GM12878 (cell line): ENCODE measurements around the gene KCTD17.

ENCODE experiments used
- FOXM1 ChIP-seq: IDR thresholded peaks from 2 replicates; pipeline ENCODE4 v1.6.1; 2012; ENCODE audit warnings: low read depth, mild to moderate bottlenecking, inconsistent platforms, low read length, moderate library complexity
- POLR2A ChIP-seq: IDR thresholded peaks from 2 replicates; pipeline ENCODE4 v1.6.1; 2011; ENCODE audit warnings: low read depth, mild to moderate bottlenecking, low read length
- POLR2AphosphoS5 ChIP-seq: IDR thresholded peaks from 2 replicates; pipeline ENCODE4 v1.6.1; 2011; ENCODE audit warnings: mild to moderate bottlenecking, low read length, inconsistent platforms
- TARDBP ChIP-seq: IDR thresholded peaks from 2 replicates; pipeline ENCODE4 v1.6.1; 2016; ENCODE audit warnings: borderline replicate concordance
- TF ChIP-seq, protein P1 (sequence below): fragments of 150-350 bp; IDR thresholded peaks from 2 replicates; pipeline ENCODE4 v1.6.1; 2016; ENCODE audit warnings: low read depth, low read length
- TF ChIP-seq, protein P2 (sequence below), 3 experiments: IDR thresholded peaks in 2 of 3; conservative IDR thresholded peaks in 1 of 3; 2 replicates each; pipeline ENCODE4 v1.5.1; 2011; ENCODE audit warnings: low read depth in 3 of 3, low read length in 3 of 3, mild to moderate bottlenecking in 3 of 3, control low read depth in 2 of 3, moderate library complexity in 2 of 3, inconsistent platforms in 1 of 3, mixed read lengths in 1 of 3; ENCODE audit not compliant: control insufficient read depth in 2 of 3, insufficient read depth in 1 of 3; ENCODE audit errors: extremely low read depth in 1 of 3

DNA sequence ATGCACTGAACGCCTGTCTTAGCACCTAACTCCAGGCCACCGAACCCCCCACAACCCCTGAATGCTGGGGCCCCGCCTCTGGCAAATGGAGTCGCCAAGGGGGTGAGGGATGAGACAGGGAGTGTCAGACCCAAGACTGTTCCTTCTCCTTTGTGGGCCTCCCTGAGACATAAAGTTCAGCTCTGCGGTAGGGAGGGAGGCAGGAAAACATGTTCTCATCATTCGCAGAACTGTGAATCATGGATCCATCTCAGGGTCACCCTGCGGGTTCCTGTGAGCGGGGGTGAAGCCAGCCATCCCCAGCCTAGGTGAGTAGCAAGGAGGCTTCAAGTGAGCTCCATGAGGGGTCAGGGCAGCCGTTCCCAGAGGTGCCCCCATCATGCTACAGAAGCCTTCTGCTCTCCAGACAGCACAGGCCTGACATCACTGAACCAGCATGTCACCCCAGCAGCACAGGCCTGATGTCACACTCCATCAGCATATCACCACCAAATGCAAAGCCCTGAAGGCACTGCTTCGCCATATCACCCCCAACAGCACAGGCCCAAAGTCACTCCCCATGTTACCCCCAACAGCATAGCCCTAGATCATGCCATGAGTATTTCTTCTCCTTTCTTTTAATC is 30.8 kb downstream of the KCTD17 start:
- TF ChIP-seq, protein P1, sequence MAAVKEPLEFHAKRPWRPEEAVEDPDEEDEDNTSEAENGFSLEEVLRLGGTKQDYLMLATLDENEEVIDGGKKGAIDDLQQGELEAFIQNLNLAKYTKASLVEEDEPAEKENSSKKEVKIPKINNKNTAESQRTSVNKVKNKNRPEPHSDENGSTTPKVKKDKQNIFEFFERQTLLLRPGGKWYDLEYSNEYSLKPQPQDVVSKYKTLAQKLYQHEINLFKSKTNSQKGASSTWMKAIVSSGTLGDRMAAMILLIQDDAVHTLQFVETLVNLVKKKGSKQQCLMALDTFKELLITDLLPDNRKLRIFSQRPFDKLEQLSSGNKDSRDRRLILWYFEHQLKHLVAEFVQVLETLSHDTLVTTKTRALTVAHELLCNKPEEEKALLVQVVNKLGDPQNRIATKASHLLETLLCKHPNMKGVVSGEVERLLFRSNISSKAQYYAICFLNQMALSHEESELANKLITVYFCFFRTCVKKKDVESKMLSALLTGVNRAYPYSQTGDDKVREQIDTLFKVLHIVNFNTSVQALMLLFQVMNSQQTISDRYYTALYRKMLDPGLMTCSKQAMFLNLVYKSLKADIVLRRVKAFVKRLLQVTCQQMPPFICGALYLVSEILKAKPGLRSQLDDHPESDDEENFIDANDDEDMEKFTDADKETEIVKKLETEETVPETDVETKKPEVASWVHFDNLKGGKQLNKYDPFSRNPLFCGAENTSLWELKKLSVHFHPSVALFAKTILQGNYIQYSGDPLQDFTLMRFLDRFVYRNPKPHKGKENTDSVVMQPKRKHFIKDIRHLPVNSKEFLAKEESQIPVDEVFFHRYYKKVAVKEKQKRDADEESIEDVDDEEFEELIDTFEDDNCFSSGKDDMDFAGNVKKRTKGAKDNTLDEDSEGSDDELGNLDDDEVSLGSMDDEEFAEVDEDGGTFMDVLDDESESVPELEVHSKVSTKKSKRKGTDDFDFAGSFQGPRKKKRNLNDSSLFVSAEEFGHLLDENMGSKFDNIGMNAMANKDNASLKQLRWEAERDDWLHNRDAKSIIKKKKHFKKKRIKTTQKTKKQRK: no peak
- TF ChIP-seq POLR2A: no peak
- no peak for TF ChIP-seq TARDBP
- no peak for TF ChIP-seq FOXM1
- TF ChIP-seq, protein P2, sequence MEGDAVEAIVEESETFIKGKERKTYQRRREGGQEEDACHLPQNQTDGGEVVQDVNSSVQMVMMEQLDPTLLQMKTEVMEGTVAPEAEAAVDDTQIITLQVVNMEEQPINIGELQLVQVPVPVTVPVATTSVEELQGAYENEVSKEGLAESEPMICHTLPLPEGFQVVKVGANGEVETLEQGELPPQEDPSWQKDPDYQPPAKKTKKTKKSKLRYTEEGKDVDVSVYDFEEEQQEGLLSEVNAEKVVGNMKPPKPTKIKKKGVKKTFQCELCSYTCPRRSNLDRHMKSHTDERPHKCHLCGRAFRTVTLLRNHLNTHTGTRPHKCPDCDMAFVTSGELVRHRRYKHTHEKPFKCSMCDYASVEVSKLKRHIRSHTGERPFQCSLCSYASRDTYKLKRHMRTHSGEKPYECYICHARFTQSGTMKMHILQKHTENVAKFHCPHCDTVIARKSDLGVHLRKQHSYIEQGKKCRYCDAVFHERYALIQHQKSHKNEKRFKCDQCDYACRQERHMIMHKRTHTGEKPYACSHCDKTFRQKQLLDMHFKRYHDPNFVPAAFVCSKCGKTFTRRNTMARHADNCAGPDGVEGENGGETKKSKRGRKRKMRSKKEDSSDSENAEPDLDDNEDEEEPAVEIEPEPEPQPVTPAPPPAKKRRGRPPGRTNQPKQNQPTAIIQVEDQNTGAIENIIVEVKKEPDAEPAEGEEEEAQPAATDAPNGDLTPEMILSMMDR (IDR thresholded peaks at IDR 0.05 in 2 of 3, conservative IDR thresholded peaks at IDR 0.05 in 1 of 3; ENCODE audit: control insufficient read depth in 2 of 3, extremely low read depth in 1 of 3, insufficient read depth in 1 of 3, low read depth in 3 of 3, low read length in 3 of 3): no peak
- TF ChIP-seq POLR2AphosphoS5: no peak
